SW 1271 (cell line): Measurements from ENCODE around the gene COLEC12.

ENCODE experiments used
- DNase-seq, 2 experiments: peaks; one replicate each; lab custom pipeline; 2025; lab: John Stamatoyannopoulos, UW

COLEC12 gene

DNA sequence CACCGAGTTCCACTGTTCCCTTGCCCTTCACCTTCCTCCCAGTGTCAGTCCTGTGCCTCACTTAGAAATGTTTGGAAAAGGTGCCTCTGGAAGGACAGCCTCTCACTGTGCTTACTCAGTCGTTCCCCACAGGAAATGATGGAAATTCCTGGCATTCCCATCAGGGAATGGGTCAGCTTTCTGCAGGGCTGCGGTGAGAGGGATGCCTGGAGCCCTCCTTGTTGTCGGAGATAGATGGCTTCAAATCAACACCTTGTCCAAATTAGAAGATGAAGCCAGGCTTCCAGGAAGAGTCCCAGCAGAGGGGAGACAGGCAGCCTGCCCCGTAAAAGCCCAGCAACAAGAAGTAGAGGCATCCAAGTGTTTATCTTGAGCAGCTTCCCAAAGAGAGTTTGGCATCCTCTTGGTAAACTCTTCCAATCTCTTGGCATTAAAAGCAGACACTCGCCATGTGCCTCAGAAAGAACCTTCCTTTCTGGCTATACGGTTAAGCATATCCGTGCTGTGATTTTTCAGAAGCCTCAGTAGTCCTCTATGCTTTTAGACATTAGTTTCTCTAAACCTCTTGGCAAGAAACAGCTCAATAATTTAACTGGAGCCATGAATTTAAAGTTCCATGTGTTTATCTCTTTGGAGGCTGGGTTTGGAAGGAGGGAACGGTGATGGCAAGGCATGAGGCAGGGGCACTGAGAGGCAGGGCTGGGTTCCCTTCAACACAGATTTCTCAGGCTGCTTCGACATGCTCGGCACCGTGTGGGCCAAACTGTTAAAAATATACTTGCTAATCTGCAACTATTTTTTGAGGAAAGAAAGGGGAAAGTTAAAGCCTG lies 25.1 kb downstream of the COLEC12 start:
- peak in 1 of 2 experiments; percentile 63 for DNase-seq

DNA sequence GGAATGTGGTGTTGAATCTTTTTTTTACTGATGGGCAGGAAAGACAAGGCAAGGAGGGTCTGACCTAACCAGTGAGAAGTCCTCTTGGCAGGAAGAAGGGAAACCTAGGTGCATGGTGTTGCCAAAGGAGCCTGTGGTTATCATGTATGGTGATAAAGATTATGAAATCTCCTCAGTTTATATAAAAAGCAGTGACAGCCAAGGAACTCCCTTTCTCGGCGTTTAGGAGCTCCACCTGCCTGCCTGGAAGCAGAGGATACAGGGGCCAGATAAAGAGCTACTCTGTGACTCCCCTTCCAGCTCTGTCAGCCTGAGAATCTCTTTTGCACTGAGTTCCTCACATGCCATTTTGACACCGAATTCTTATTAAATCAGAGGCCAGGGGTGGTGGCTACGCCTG lies 26.1 kb downstream of the COLEC12 start:
- DNase-seq = no peak

DNA sequence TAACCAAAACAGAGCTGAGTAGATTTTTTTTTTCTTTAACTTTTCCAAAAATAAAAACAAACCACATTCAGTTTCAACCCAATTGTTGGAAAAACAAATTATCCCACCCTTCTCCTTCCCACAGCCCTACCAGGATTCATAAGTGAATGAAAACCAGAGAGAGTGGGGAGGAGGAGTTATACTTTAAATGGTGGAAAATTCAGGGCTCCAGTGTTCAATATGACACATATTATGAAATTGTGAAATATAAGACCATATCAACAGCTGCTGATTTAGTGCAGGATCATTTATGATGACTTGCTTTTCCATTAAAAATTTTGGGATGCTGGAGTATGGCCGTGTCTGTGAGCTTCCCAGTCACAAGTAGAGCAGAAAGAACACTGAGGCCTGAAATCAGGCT lies 26.7 kb downstream of the COLEC12 start:
- DNase-seq = no peak

DNA sequence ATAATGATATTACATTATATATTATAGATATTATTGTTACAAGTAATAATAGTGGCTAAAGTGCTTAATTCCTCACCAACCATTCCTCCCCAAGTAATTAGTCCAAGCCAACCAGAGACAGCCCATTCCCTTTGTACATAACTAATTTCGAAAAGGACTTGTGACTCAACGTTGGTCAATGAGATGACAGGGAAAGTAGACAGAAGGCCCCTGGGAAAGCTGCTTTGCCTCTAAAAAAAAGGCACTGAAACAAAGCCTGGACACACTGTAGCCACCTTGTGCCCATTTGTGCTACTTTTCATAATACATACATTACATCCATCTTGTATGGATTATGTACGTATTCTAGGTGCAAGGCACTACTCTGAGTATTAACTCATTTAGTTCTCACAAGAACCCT lies 28.8 kb downstream of the COLEC12 start:
- no peak for DNase-seq

DNA sequence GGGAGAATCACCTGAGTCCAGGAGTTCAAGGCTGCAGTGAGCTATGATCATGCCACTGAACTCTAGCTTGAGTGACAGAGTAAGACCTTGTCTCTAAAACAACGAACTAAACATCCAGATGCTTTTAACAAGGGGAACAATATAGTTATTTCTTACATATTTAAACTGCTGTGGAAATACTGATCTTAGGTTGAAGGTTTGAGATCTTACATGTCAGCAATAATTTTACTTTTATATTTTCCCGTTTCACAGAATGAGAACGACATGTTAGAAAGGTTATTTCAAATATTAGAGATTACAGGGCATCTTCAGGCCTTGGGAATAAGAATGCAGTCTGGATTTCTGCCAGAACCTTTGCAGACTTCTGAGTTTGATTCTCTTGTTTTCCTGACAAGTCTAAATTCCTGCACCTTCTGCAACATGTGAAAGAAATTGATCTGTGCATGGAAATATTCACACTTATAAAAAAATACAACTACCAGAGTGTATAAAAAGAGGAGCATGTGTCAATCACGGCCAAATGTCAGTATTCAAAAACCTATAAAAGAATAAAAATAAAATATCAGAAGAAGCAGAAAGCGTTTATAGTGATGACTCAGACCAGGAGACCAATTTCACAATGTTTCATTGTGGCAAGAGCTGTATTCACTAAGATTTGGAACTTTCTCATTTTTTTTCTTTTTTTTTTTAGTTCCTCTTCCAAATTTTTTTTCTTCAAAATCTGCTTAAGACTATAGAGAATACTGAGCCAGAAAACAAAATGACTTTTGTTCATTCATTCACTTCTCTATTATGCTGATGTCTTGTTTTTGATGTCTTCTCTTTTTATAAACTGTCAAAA lies 29.6 kb downstream of the COLEC12 start:
- no peak for DNase-seq

DNA sequence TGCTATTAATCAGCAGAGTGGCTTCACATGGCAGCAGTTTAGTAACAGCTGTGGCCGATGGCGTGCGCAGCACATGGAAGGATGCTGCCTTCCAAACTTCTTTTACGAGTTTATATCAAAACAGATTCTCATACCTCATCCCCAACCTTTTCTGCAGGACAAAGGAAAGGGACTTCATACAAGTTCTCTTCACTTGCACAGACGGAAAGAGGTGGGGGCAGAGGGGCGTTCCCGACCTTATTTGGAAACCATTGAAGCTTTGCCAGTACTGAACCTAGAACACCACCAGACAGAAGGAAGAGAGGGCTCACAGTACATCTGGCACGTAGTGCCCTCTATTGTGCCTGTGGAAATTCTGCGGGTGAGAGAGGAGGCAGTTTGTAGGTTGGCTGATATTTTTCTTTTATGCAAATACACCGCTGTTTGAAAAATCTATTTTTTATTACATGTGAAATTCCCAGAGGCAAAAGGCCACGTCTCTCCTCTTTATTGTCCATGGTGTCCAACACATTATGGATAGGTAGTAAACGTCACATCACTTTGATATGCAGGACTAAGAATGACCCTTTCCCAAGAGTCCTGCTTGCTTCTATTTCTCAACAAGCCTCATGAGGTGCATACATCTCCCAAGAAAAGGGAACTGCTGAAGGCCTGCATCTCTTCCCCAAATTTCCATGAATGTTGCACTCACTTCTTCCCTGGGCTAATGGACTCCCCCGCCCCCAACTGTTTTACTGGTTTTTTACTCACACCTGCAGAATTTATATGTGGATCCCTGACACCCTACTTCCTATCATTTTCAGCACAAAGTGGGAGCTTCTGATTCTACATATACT lies 31.3 kb downstream of the COLEC12 start:
- peak in 1 of 2 experiments; percentile 5 for DNase-seq

DNA sequence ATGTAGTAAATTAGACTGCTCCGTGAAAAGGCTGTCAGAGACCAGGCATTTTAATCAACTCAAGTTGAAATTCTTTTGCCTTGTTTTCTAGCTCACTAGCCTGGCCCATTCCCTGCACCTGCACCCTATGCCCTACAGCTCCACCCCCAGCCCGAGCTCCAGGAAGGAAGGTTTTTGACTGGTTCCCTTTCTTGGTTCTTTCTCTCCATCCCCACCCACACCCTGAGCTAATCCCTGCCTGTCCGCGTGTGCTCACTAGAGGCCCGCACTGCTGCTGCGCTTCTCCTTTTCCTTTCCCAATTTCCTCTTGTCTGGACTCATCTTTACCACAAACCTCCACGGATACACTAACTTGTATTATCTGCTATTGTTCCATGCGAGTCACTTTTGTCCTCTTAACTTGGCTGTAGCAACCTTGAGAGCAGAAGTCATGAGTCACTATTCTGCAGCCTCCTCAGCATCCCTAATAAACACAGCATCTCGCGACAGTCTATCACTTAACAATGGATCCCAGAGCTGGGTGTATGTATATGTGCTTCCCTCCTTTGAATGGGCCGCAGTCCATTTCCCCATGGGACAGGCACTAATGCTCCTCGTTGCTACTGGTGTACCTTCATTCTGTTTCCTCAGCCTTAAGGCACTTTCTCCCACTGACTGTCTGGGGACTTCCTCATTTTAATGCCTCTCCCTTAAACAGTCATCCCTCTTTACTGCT lies 36.5 kb downstream of the COLEC12 start:
- no peak for DNase-seq

DNA sequence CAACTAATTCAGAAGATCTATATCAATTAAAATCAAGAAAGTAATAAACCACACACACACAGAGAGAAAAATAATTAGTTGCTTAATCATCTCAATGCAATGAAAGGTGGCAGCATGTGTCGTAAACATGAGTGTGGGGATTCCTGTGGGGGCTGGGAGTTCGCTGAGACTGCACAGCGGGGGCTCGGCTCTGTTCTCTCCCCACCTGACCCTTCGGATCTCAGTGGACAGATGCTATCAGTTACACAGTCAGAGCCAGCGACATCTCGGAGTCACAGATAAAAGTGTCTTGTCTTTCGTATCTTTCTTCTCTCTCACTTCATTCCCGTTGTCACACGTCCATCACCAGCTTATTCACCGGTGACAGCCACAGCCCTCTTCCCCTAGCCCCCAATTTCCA lies 37.1 kb downstream of the COLEC12 start:
- no peak for DNase-seq

DNA sequence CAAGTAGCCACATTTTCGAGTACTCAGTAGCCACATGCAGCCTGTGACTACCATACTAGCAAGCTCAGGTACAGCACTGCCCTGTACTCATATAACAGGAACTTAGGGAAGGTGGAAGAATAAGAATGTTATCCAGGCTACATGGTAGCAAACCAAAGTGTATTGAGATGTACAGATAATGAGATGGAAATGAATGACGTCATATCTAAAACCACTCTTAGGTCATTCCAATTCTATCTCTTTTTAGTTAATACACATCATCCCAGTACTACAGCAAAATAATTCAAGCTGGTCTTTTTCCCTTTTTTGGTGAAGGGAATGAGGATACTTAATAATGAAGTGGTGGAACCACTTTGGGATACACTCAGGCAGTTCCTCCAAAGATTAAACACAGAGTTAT lies 38.7 kb downstream of the COLEC12 start:
- DNase-seq = no peak

DNA sequence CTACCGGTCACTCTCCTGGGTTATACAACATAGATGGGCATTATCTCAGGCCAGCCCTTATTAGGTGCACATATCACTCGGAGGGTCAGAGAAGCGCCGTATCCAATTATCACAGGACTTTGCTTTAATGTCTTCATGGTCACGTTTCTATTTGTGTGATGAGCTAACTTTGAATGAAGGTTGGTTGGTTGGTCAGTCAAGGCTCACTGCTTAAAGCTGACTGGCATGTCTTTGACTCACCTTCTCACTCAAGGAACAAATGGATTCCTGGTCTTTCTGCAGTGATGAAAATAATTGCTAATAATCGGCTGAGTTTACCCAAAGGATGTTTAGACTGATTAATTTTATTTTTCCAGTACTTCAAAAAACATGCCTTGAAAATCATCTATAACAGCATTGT lies 39.7 kb downstream of the COLEC12 start:
- no peak for DNase-seq

DNA sequence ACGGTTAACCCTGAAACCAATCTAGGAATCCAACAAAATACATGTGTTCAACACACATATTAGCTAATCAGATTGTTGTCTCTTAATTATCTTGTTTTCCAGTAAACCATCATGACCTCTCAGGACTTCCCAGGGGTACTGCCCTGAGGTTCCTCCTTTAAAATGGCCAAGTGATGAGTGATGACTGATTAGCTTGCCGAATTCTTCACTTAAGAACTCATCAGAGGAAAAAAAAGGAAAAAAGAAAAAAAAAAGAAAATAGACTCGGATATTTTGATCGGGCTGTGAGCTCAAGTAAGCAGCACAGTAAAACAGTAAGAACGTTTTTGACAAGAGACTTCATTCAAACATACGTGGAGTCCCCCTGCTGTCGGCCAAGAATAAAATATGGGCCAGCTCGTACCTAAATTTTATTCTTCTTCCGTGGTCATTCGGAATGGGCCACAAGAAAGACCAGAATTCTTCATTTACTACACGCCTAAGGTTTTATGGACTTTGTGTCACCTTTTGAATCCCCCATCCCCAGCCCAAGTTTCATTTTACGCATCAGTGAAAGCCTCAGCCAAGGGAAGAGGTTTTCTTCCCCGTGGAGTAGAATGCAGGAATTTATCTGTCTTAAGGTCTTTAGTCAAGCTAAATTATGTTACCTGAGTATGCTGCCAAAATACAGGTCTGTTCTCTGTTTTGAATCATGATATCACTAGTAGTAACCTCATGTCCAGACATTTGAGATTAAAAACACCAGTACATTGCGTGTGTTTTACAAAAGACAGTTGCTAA lies 40.5 kb downstream of the COLEC12 start:
- DNase-seq = no peak

DNA sequence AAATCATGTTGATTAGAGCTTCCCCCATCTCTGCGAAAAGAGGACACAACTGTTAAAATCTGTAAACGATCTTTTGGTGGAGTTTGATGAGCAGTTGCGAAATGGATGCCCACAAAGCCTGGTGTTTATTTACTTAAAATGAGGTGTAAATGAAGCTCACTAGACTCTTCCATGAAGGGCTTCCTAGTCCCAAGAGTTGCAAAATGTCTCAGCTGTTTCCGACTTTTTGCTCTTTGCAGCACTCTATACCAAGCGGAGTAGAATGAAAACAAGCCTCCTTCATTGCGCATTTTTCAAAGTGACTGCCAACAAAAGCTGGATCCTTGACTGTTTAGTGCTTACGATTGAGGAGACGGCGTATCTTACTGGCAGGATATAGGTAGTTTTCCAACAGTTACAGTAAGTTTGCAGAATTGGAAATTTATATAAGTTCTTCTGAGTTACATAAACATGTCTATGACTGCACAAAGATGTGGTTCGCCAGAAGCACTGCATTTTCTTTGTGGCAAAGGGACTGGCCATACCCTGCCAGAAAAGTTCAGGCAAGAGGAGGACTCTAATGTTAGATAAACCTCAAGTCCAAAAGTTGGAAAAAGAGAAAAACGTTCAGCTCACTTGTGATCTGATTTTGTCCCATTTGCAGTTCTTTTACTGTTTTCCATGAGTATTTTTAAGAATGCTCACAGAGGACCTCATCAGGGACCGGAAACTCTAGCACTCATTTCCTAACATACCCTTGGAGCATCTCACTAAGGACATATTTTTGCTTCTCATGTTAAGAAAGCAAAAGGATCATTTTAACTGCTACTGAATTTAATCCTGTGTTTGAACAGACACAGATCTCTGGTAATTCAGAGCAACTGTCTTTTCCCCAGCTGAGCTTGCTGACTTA lies 42.7 kb downstream of the COLEC12 start:
- no peak for DNase-seq

DNA sequence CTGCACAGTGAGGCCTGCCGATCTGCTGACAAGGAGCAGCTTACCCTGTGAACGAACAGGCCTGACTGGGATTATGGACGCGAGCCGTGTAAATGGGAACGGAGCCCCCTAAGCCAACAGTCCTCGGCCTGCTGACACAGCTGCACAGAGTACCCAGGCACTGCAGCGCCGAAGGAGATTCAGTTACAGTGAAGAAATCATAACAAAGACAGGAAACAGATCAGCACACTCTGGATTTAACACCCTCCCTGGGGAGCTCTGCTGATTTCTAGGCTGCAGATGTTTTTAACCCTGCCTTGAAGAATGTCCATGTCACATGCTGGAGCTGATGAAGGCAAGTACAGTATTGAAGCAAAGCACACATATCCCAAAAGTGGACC lies 43.4 kb downstream of the COLEC12 start:
- DNase-seq = no peak

DNA sequence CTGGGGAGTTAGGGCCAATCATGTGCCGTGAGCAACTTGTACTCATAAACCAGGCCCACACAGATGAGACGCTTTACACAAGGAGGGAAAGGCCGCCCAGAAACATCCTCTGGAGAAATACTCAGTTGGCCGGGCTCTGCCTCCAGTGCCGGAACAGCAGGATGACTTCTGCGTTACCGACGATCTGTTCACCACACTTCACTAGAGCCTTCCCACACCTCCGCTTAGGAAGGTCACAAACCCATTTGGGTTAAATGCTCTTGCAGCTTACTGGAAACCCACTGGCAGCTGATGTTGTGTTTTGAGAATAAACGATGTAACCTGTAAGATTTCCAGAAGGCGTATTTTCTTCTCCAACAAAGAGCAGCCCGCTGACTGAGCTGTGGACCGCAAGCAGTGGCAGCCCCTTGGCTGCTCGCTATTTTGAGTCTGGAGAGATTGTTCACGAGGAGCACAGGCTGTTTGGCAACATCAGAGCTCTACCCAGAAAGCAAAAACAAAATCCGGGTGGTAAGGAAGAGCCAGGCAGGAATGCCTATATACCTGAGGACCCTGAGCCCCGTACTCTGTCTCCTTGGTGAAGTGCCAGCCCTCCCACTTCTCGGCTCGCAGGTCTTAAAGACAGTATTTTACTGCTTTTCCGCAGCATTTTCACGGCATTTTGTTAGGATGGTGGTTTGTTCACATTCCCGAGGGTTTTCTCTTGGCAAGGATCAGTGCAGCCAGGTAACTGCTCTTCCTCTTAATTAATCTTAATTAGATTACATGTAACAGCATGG lies 44.0 kb downstream of the COLEC12 start:
- no peak for DNase-seq

DNA sequence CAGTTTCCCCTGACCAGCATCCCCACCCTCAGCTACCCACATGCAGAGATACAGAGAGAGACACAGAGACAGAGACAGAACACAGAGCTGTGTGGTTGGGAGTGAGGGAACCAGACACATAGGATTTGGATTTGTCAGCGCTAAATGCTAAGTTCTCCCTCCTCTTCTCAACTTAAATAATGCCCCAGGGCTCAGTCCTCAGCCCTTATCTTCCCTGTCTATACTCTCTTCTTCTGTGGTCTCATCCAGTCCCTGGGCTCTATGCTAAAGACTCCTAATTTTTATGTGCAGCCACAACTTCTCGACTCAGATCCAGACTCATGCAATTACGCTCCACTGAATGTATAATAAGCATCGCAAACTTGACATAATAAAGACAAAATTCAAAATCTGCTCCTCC lies 47.1 kb downstream of the COLEC12 start:
- no peak for DNase-seq

DNA sequence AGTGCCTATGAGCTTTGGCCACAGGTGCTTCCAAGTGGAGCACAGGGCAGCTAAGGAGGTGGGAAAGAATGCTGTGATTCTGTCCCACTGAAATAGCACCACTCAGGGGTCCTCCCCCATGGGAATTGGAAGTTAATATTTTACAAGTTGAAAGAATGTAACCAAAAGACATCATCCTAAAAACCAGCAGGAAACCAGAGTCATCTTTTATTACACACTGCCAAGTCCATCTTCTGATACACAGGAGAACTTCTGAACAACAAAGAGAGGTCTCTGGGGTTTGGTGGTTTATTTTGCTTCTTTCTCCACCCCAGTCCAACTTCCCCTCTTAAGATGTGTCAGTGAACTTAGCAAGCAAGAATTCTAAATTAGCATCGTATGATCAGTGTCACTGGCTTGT lies 47.7 kb downstream of the COLEC12 start:
- DNase-seq = no peak

DNA sequence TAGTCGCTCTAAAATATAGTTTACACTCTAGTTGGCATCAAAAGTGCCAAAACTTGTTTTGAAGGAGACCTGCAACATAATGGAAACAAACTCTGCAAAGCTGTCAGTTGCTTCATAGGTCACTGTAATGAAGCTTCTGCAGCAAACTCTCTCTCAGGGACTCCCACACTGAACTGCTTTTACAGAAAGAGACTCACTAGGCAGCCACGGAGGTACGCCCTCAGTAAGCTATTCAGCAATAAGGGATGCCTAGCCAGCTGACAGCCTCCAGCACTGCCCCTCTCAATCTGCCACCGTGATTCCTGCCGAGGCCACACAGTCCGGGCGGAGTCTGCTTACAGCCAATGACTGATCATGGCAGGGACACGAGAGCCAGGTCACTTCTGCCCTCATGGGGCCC lies 51.1 kb downstream of the COLEC12 start:
- DNase-seq = no peak

DNA sequence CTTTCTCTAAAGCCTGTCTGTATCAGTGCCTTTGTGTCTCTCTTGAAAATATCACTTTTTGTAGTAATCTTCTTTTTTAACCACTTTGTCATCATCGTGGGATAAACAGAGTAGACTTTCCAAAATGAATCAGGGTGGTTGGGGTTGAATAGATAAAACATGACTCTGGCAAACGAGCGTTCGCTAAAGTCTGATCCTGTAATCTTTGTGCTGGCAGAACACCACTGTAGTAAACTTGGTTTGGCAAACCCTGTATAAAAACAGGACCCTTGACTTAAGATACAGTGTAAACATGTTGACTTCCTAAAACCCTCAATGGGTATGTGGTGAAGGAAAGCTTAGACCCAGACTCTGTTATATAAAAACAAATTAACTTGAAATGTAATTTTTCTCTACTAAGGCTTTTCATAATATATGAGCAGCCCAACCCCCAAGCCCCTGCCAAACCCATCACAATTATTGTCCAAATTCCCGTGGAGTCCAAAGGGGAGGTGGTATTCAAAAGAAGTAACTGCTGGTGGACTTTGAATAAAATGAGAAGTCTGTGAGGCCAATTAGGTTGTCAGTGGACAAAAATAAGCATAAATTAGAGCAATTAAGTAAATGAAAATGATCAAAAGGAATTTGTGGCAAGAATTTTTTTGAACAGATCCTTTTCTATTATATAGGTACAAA lies 52.2 kb downstream of the COLEC12 start:
- DNase-seq = no peak
